GM12872 (cell line): ENCODE measurements around the gene MYOCD.

Source experiments
- TF ChIP-seq, protein P1 (sequence below): IDR thresholded peaks from 3 replicates; pipeline ENCODE4 v1.5.1; 2011; ENCODE audit warnings: low read depth, mild to moderate bottlenecking, low read length, moderate library complexity; ENCODE audit not compliant: insufficient read depth

The MYOCD gene

DNA sequence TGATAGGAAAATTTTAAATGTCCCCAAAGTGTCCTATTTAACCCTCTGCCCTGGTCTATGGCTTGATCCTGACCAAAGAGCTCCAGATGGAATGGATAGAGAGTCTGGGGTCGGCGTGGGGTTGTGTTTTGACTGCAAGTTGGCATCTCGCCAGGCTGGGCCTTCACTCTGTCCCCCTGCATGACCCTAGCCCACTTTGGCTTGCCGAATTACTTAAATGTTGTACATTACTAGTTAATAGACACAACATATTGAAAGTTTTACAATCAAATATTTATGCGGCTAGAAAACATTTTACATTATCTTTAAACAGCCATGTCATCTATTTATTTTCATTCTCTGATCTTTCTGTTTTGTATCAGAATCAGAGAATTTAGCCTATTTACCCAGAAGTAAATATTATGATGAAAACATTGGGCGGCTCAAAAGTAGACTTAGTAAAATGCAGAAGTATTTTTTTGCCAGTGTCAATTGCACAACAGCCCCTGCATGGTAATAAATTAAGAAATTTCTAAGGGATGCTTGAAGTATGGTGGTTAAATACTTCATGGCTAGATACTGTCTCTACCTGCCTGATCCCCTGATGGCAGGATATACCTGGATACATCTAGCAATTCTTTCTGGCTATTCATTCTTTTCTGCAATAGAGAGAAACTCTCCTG is 18.8 kb upstream of the MYOCD start:
- TF ChIP-seq, protein P1, sequence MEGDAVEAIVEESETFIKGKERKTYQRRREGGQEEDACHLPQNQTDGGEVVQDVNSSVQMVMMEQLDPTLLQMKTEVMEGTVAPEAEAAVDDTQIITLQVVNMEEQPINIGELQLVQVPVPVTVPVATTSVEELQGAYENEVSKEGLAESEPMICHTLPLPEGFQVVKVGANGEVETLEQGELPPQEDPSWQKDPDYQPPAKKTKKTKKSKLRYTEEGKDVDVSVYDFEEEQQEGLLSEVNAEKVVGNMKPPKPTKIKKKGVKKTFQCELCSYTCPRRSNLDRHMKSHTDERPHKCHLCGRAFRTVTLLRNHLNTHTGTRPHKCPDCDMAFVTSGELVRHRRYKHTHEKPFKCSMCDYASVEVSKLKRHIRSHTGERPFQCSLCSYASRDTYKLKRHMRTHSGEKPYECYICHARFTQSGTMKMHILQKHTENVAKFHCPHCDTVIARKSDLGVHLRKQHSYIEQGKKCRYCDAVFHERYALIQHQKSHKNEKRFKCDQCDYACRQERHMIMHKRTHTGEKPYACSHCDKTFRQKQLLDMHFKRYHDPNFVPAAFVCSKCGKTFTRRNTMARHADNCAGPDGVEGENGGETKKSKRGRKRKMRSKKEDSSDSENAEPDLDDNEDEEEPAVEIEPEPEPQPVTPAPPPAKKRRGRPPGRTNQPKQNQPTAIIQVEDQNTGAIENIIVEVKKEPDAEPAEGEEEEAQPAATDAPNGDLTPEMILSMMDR, result no peak

DNA sequence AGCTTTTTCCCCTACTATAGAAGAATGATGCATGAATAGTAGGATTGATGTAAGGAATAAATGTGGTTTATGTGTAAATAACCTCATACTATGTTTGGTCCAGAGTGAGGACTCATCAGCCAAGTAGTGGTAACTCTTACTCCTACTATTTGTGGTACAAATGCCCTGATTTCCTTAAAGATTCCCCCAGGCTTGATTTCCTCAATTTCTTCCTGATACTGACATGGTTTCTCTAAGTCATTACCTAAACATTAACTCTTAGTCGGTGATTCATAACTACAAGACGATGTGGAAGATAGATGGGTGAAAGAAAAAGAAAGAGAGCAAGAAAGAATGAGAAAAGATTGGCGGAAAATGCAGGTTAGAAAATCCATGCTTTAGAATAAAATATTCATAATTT is 17.2 kb upstream of the MYOCD start:
- TF ChIP-seq, protein P1, result no peak

DNA sequence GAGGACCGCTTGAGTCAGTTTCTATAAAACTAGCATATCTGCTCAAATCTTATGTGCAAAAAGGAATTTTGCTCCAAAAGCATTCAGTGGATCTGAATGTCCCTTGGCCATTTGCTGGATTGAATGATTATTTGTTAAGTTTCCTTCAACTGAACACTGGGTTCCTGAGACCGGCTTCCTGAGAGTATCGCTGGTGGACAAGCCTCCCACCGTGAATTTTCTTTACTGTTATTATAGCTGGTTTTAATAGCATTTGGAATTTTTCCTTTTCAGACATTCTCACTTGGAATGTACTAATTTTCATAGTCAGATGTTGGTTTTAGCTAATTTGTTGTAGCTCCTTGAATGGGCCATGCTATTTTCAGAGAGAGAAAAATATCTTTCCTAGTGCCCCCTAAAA is 9.8 kb upstream of the MYOCD start:
- TF ChIP-seq, protein P1, result no peak

DNA sequence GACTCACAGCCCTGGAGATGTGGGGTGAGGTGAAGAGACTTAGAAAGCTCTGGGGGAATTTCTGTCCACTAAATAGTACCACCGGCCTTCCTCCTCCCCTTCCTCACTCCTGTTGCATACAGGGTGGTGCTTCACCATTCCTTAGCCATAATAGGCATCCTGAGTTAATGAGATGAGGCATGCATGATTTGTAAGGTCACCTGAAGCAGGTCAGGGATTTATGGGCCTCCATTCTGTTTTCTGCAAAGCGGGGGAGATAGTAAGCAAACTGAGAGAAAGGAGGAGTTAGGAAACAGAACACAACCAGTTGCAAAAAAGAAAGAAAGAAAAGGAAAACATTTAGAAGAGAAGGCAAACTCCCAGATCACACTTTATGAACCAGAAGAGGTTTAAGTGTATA is 9.3 kb upstream of the MYOCD start:
- TF ChIP-seq, protein P1, result no peak

DNA sequence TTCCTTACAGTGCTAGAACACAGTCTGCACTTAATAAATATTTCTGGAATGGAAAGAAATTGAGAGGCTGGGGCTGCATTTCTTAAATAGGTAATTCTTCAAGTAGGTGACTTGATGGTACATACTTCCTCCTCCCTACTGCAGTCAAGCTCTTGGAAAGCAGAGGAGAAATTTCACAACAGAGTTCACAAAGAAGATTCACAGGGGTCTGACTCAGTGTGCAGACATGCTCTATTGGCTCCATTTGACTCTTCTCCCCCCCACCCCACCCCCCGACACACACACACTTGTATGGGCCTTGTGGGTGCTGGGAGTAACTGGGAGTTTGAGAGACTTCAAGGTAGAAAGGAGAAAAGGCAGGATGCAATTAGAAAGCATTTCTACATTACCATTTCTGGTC is 6.2 kb upstream of the MYOCD start:
- TF ChIP-seq, protein P1, result no peak

DNA sequence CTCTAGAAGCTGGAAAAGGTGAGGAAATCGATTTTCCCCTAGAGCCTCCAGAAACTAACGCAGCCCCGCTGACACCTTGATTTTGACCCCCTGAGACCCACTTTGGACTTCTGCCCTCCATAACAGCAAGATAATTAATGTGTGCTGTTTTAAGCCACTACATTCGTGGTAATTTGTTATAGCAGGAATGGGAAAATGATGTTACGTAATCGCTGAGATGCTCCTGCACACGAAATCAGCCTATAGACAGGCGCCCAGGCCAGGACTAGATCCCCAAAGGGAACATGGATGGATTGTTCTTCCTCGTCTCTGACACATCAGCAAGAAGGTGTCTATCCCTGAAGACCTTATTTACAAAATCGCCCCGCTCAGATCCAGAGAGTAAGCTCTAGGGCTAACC is 1.4 kb upstream of the MYOCD start:
- TF ChIP-seq, protein P1, result no peak

DNA sequence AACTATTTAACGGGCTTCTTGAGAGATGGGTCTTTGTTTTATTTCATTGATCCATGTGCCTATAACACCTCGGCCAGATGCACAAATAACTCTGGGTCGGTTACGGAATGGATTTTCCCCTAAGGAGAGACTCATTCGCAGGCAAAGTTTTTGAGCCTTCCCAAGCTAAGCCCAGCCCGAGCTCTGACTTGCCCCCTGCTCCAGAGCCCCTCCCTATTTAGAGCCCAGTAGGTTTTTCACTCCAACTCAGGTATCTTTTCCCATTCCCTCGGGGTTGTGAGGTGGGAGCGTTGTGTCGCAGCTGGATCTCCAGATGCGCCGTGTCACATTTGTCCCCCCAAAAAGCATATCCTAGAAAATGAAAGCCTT is 812 bp upstream of the MYOCD start:
- TF ChIP-seq, protein P1, result no peak

DNA sequence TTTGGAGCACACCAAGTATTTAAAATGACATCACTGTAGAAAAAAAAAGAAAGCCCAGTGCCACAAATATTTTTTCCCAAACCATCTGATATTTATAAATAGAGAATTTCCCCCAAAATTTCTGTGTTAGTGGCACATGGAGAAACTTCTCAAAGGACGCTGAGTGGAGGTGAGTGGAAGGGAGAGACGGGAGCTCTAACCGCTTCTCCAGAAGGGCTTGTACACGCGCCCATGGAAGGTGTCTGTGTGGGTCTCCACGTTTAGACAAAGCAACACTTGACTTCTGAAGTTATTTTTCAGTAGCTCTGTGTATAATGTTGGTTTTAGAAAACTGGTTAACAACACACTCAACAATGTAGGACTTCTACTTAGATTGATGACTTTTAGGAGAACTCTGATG is 1.0 kb downstream of the MYOCD start:
- TF ChIP-seq, protein P1, result no peak
